DND-41 (cell line): Measurements from ENCODE around the gene CEP170B.

Experiments
- CTCF ChIP-seq: IDR thresholded peaks from 2 replicates; pipeline ENCODE4 v1.5.1; 2012; ENCODE audit warnings: borderline replicate concordance, low read length, moderate library complexity, mild to moderate bottlenecking; ENCODE audit not compliant: poor library complexity, severe bottlenecking; ENCODE audit errors: extremely low read depth
- EZH2 ChIP-seq: IDR thresholded peaks from 3 replicates; pipeline ENCODE4 v1.6.1; 2012; ENCODE audit warnings: borderline replicate concordance, low read depth, mild to moderate bottlenecking, moderate library complexity, low read length, inconsistent platforms; ENCODE audit not compliant: severe bottlenecking

GRCh38 chr14:104877806-104878550, 12.9 kb downstream of the CEP170B start:
- TF ChIP-seq EZH2 (no peak), CTCF (no peak)
